A549 (cell line): Measurements from ENCODE around the gene TYRO3. TPM values are rescaled to one million over a fixed set of nuclear protein-coding genes. Genes with fewer than 3 reads are reported as not detected.

ENCODE experiments used
- ATAC-seq, 2 experiments: fragments of 200-7000 bp in 1 of 2; fragments of >200 bp in 1 of 2; cut with Nextera tagmentation in 1 of 2; cut with Tn5 transposase in 1 of 2; 3 replicates each; pipeline versions ENCODE4 v1.8.0 to v1.9.1; 2018 to 2020; ENCODE audit warnings: mild to moderate bottlenecking in 1 of 2, moderate library complexity in 1 of 2
- CTCF ChIA-PET: fragments of 300-600 bp; sonication (Branson Sonifier 250); formaldehyde crosslinking; extraction: SDS; loops from one replicate; lab custom pipeline; 2021; ENCODE audit warnings: antibody characterized with exemption, inconsistent platforms; lab: Yijun Ruan, JAX
- POLR2A ChIA-PET: fragments of 350-600 bp; formaldehyde crosslinking; extraction: SDS; loops from one replicate; lab custom pipeline; 2021; ENCODE audit warnings: antibody characterized with exemption, inconsistent platforms; lab: Yijun Ruan, JAX
- DNase-seq, 2 experiments: peaks; one replicate each; pipeline versions ENCODE4 v3.0.0 to v3.0.0-alpha.2; 2011 to 2016; ENCODE audit warnings: low read depth in 1 of 2, low spot score in 1 of 2
- FAIRE-seq: peaks from 2 replicates; lab custom pipeline; 2011; peaks lifted over from hg19 to GRCh38; lab: Jason Lieb, UNC
- H3K27ac ChIP-seq, 2 experiments: fragments of >200 bp; sonication (Bioruptor Twin); formaldehyde crosslinking; 3 replicates each; pipeline ENCODE4 v1.5.1; 2016 to 2017
- H3K4me1 ChIP-seq: fragments of >200 bp; sonication (Bioruptor Twin); formaldehyde crosslinking; 3 replicates; pipeline ENCODE4 v1.6.1; 2016
- H3K4me2 ChIP-seq: fragments of >200 bp; sonication (Bioruptor Twin); formaldehyde crosslinking; 3 replicates; pipeline ENCODE4 v1.6.1; 2016
- H3K4me3 ChIP-seq: fragments of >200 bp; sonication (Bioruptor Twin); formaldehyde crosslinking; 3 replicates; pipeline ENCODE4 v1.5.1; 2016
- H3K9me3 ChIP-seq: fragments of >200 bp; sonication (Bioruptor Twin); formaldehyde crosslinking; 3 replicates; pipeline ENCODE4 v1.6.1; 2016
- BCL3 ChIP-seq: fragments of >200 bp; sonication (Bioruptor Twin); formaldehyde crosslinking; IDR thresholded peaks from 3 replicates; pipeline ENCODE4 v1.6.1; 2016
- CBX2 ChIP-seq: fragments of 200-600 bp; sonication (generic); IDR thresholded peaks from 2 replicates; pipeline ENCODE4 v1.6.1; 2016; ENCODE audit warnings: low read depth, mild to moderate bottlenecking, borderline replicate concordance
- CHD2 ChIP-seq: fragments of 150-350 bp; IDR thresholded peaks from 2 replicates; pipeline ENCODE4 v1.6.1; 2014; ENCODE audit warnings: low read length; ENCODE audit not compliant: partially characterized antibody
- EHF ChIP-seq: fragments of 250-450 bp; sonication (Bioruptor Pico); IDR thresholded peaks from 2 replicates; pipeline ENCODE4 v1.5.0; 2020; ENCODE audit warnings: mild to moderate bottlenecking
- EHMT2 ChIP-seq: fragments of 200-600 bp; sonication (generic); IDR thresholded peaks from 2 replicates; pipeline ENCODE4 v1.6.1; 2016; ENCODE audit warnings: antibody characterized with exemption, low read depth, mild to moderate bottlenecking, moderate library complexity
- ELK1 ChIP-seq: fragments of 150-350 bp; IDR thresholded peaks from 2 replicates; pipeline ENCODE4 v1.6.1; 2014; ENCODE audit warnings: low read depth, mild to moderate bottlenecking, low read length
- ESRRA ChIP-seq: fragments of 150-350 bp; IDR thresholded peaks from 2 replicates; pipeline ENCODE4 v1.6.1; 2014; ENCODE audit warnings: mild to moderate bottlenecking, low read length, borderline replicate concordance
- FOSL2 ChIP-seq, 2 experiments: fragments of 450-650 bp in 1 of 2; fragments of >200 bp in 1 of 2; sonication (Bioruptor Twin) in 1 of 2; formaldehyde crosslinking; IDR thresholded peaks; 2 replicates each; pipeline versions ENCODE4 v1.5.0 to v1.6.1; 2016 to 2020; ENCODE audit warnings: mild to moderate bottlenecking in 1 of 2, moderate library complexity in 1 of 2
- FOXS1 ChIP-seq: fragments of 250-450 bp; sonication (Bioruptor Pico); IDR thresholded peaks from 2 replicates; pipeline ENCODE4 v1.5.0; 2020; ENCODE audit warnings: mild to moderate bottlenecking, moderate library complexity
- GATA3 ChIP-seq: IDR thresholded peaks from 2 replicates; pipeline ENCODE4 v1.6.1; 2012; ENCODE audit warnings: borderline replicate concordance
- HES2 ChIP-seq: fragments of >200 bp; sonication (Bioruptor Twin); formaldehyde crosslinking; IDR thresholded peaks from 2 replicates; pipeline ENCODE4 v1.6.1; 2016
- HMGXB4 ChIP-seq: fragments of 250-450 bp; sonication (Bioruptor Pico); IDR thresholded peaks from 2 replicates; pipeline ENCODE4 v1.5.0; 2021; ENCODE audit warnings: mild to moderate bottlenecking, moderate library complexity, borderline replicate concordance
- HOXA7 ChIP-seq: fragments of 250-450 bp; sonication (Bioruptor Pico); IDR thresholded peaks from 2 replicates; pipeline ENCODE4 v1.5.0; 2020; ENCODE audit warnings: mild to moderate bottlenecking, moderate library complexity
- HOXB5 ChIP-seq: fragments of 250-450 bp; sonication (Bioruptor Pico); IDR thresholded peaks from 2 replicates; pipeline ENCODE4 v1.5.0; 2020; ENCODE audit warnings: mild to moderate bottlenecking, moderate library complexity
- JUNB ChIP-seq: fragments of >200 bp; sonication (Bioruptor Twin); formaldehyde crosslinking; IDR thresholded peaks from 2 replicates; pipeline ENCODE4 v1.6.1; 2016
- KDM5A ChIP-seq: fragments of 200-600 bp; sonication (generic); IDR thresholded peaks from 2 replicates; pipeline ENCODE4 v1.6.1; 2016; ENCODE audit warnings: antibody characterized with exemption, mild to moderate bottlenecking
- MAZ ChIP-seq: fragments of 150-350 bp; IDR thresholded peaks from 2 replicates; pipeline ENCODE4 v1.6.1; 2014; ENCODE audit warnings: antibody characterized with exemption, low read depth, low read length, borderline replicate concordance
- NPAS2 ChIP-seq: fragments of 250-450 bp; sonication (Bioruptor Pico); IDR thresholded peaks from 2 replicates; pipeline ENCODE4 v1.8.0; 2022; ENCODE audit warnings: mild to moderate bottlenecking, moderate library complexity, borderline replicate concordance
- NR3C1 ChIP-seq: fragments of >200 bp; sonication (Bioruptor Twin); formaldehyde crosslinking; IDR thresholded peaks from 3 replicates; pipeline ENCODE4 v1.6.1; 2017
- PBX3 ChIP-seq: IDR thresholded peaks from 2 replicates; pipeline ENCODE4 v1.6.1; 2012
- RCOR1 ChIP-seq: fragments of 150-350 bp; IDR thresholded peaks from 2 replicates; pipeline ENCODE4 v1.6.1; 2014; ENCODE audit warnings: antibody characterized with exemption, low read length, low read depth
- RNF2 ChIP-seq: fragments of 200-600 bp; sonication (generic); IDR thresholded peaks from 2 replicates; pipeline ENCODE4 v1.6.1; 2016; ENCODE audit warnings: low read depth, mild to moderate bottlenecking, antibody characterized with exemption, moderate library complexity, borderline replicate concordance
- ZC3H11A ChIP-seq: fragments of 450-650 bp; IDR thresholded peaks from 2 replicates; pipeline ENCODE4 v1.6.1; 2014; ENCODE audit warnings: antibody characterized with exemption, mild to moderate bottlenecking
- ZNF302 ChIP-seq: fragments of 250-450 bp; sonication (Bioruptor Pico); IDR thresholded peaks from 2 replicates; pipeline ENCODE4 v1.9.0; 2021; ENCODE audit warnings: inconsistent platforms, mild to moderate bottlenecking, moderate library complexity
- WGBS: methylation state at CpG from one replicate; pipeline ENCODE4 v1.1.6; 2017; ENCODE audit errors: missing lambda C conversion rate; 5-methylcytosine and 5-hydroxymethylcytosine counted together
- polyA plus RNA-seq, 4 experiments: library from polyadenylated mRNA; depleted of rRNA in 3 of 4; stranded (reverse); fragments of >200 nt; fragmentation: RNase III in 1 of 4; extraction: RNeasy Plus Mini Kit Qiagen cat#74134 plus additional on column Dnase treatment in 1 of 4; gene quantifications; 2 replicates in 3 of 4; 3 replicates in 1 of 4; pipeline ENCODE4 v1.2.3, GENCODE V29; 2011 to 2017

The TYRO3 gene
- polyA plus RNA-seq, 2 of the 4 experiments (the other 2 are of a cell fraction): 7.6 to 8.1 TPM

- Histone ChIP-seq H3K9me3 (no peaks in the 10 kb centered on the region), H3K4me1 (no peaks in the 10 kb centered on the region), H3K4me3 (no peak overlapping the region), H3K27ac (no peak overlapping the region), H3K4me2 (no peak overlapping the region)
- no peak for DNase-seq
- FAIRE-seq: no peak
- no peak for ATAC-seq
- CTCF ChIA-PET: no interaction called here
- WGBS: 95% methylated on average over 10 of the region's 11 CpGs
- no peak for TF ChIP-seq HES2
- no peak for TF ChIP-seq RNF2
- no peak for TF ChIP-seq CBX2
- no peak for TF ChIP-seq FOXS1 (CRISPR knock-in tag)
- TF ChIP-seq CHD2: no peak
- TF ChIP-seq NR3C1: no peak
- TF ChIP-seq HOXA7: no peak
- TF ChIP-seq MAZ: no peak
- TF ChIP-seq PBX3: no peak
- no peak for TF ChIP-seq NPAS2 (CRISPR knock-in tag)
- no peak for TF ChIP-seq HOXB5
- no peak for TF ChIP-seq ZNF302 (CRISPR knock-in tag)
- TF ChIP-seq RCOR1: no peak
- TF ChIP-seq FOSL2 (IDR thresholded peaks at IDR 0.05): no peak
- TF ChIP-seq FOSL2 (CRISPR knock-in tag; IDR thresholded peaks at IDR 0.05): no peak
- POLR2A ChIA-PET: no interaction called here
These were observed 22.1 kb upstream of the TYRO3 start for GRCh38 chr15:41536866-41537265.

GRCh38 chr15:41543521-41543870 lies 15.5 kb upstream of the TYRO3 start:
- ChIA-PET POLR2A (interaction anchor here (0.7 to 1.3 kb wide), 10 partner anchors 9 to 430 kb away, joined by 3 to 15 read pairs (median 8); partner anchors contain the start of gene ITPKA), CTCF (interaction anchor here (0.6 to 1.0 kb wide), 2 partner anchors 77 to 268 kb away, joined by 3 read pairs; no protein-coding TSS in a partner anchor)
- WGBS: 6% methylated on average over 8 of the region's 8 CpGs
- Histone ChIP-seq H3K4me2 (peak overlapping the region; percentile 70), H3K9me3 (no peaks in the 10 kb centered on the region), H3K4me3 (peak overlapping the region; percentile 81), H3K4me1 (peaks cover 16% of the 10 kb centered on the region), H3K27ac (peak overlapping the region; percentile 89 to 96)
- DNase-seq (no peak), FAIRE-seq (no peak), ATAC-seq (no peak)
- TF ChIP-seq JUNB: no peak

- peak overlapping the region; percentile 65 for H3K4me2 ChIP-seq
- H3K4me3 ChIP-seq: peak overlapping the region; percentile 81
- peaks cover 16% of the 10 kb centered on the region for H3K4me1 ChIP-seq
- DNase-seq (no peak), ATAC-seq (no peak), FAIRE-seq (no peak)
- ChIA-PET CTCF (interaction anchor here (1.0 kb wide), 1 partner anchor 79 kb away, joined by 3 read pairs; no protein-coding TSS in a partner anchor), POLR2A (interaction anchor here (0.6 to 1.3 kb wide), 13 partner anchors 8 to 387 kb away, joined by 3 to 15 read pairs (median 6); partner anchors contain the start of gene ITPKA)
- TF ChIP-seq GATA3: no peak
- no peak for TF ChIP-seq EHMT2
- TF ChIP-seq KDM5A: no peak
- no peak for TF ChIP-seq FOSL2 (IDR thresholded peaks at IDR 0.05)
- no peak for TF ChIP-seq FOSL2 (CRISPR knock-in tag; IDR thresholded peaks at IDR 0.05)
- no peak for TF ChIP-seq ESRRA
- no peak for TF ChIP-seq BCL3
- no peak for TF ChIP-seq HMGXB4 (CRISPR knock-in tag)
- TF ChIP-seq EHF: no peak
- no peak for TF ChIP-seq ZC3H11A
- TF ChIP-seq ELK1: no peak
- WGBS: 75% methylated on average over 15 of the region's 15 CpGs
- no peaks in the 10 kb centered on the region for H3K9me3 ChIP-seq
- peak overlapping the region; percentile 89 to 96 for H3K27ac ChIP-seq
These were observed 14.4 kb upstream of the TYRO3 start for GRCh38 chr15:41544650-41545015.
